Sigmoid colon (tissue), 7 donors: Measurements from ENCODE around the gene RNF126. TPM values are rescaled to one million over a fixed set of nuclear protein-coding genes. Genes with fewer than 3 reads are reported as not detected.

Experiments
- DNase-seq: peaks from one replicate; pipeline ENCODE4 v3.0.0-alpha.2; 2019
- H3K27ac ChIP-seq, 4 donors: fragments of 200-600 bp; sonication (generic); one replicate each; pipeline ENCODE4 v1.5.1; 2016 to 2019; ENCODE audit warnings: mild to moderate bottlenecking in 1 of 4
- H3K27me3 ChIP-seq, 3 donors: fragments of 200-600 bp; sonication (generic); one replicate each; pipeline ENCODE4 v1.5.1; 2019; ENCODE audit warnings: mild to moderate bottlenecking in 1 of 3
- H3K36me3 ChIP-seq, 4 donors: fragments of 200-600 bp; sonication (generic); one replicate each; pipeline ENCODE4 v1.5.1; 2016 to 2019
- H3K4me1 ChIP-seq, 4 donors: fragments of 200-600 bp; sonication (generic); one replicate each; pipeline ENCODE4 v1.5.1; 2017 to 2019
- H3K4me3 ChIP-seq, 4 donors: fragments of 200-600 bp; sonication (generic); one replicate each; pipeline ENCODE4 v1.5.1; 2017 to 2019; ENCODE audit warnings: mild to moderate bottlenecking in 2 of 4, moderate library complexity in 1 of 4
- H3K9me3 ChIP-seq, 4 donors: fragments of 200-600 bp in 3 of 4; sonication (generic) in 3 of 4; one replicate each; pipeline versions ENCODE4 v1.5.1 to v1.6.1; 2013 to 2019
- EP300 ChIP-seq, 4 donors: sonication (generic); formaldehyde crosslinking; IDR thresholded peaks; one replicate each; pipeline ENCODE4 v1.6.1; 2017; ENCODE audit warnings: antibody characterized with exemption in 4 of 4
- POLR2A ChIP-seq, 2 donors: fragments of 450-650 bp; IDR thresholded peaks; one replicate each; pipeline ENCODE4 v1.6.1; 2016; ENCODE audit warnings: antibody characterized with exemption in 2 of 2, mild to moderate bottlenecking in 2 of 2, moderate library complexity in 2 of 2
- POLR2AphosphoS5 ChIP-seq, 4 donors: sonication (generic); formaldehyde crosslinking; IDR thresholded peaks; one replicate each; pipeline ENCODE4 v1.6.1; 2017; ENCODE audit warnings: antibody characterized with exemption in 4 of 4
- WGBS, 2 donors: extraction: QIAGEN DNeasy Blood & Tissue Kit; methylation state at CpG; one replicate each; pipeline ENCODE4 v1.1.7; 2013; 5-methylcytosine and 5-hydroxymethylcytosine counted together
- intact Hi-C: fragments of 100-400 bp; cut with DNase I; formaldehyde crosslinking; loops from one replicate; pipeline ENCODE4 v1.15.1; 2023
- polyA plus RNA-seq, 3 donors: library from polyadenylated mRNA; stranded (reverse); fragments of 200-250 nt; gene quantifications; one replicate each; pipeline ENCODE4 v1.2.3, GENCODE V29; 2013
- total RNA-seq, 4 donors: library from RNA; depleted of rRNA; stranded (reverse); fragments of >200 nt; gene quantifications; one replicate each; pipeline ENCODE4 v1.1.0, GENCODE V29; 2016
- TF ChIP-seq, protein P1 (sequence below), 4 experiments: fragments of 450-650 bp in 3 of 4; fragments of 200-600 bp in 1 of 4; IDR thresholded peaks; one replicate each; pipeline ENCODE4 v1.5.1; 2016 to 2019; ENCODE audit warnings: antibody characterized with exemption in 4 of 4, mild to moderate bottlenecking in 3 of 4, moderate library complexity in 2 of 4
- donor health status: healthy with polysubstance abuse.
- donor health status: Bipolar disorder and iron deficiency.
- donor health status: healthy.

RNF126 gene
- total and polyA plus RNA-seq, 7 donors = 33.5 to 58.8 (median 55.3) TPM

DNA sequence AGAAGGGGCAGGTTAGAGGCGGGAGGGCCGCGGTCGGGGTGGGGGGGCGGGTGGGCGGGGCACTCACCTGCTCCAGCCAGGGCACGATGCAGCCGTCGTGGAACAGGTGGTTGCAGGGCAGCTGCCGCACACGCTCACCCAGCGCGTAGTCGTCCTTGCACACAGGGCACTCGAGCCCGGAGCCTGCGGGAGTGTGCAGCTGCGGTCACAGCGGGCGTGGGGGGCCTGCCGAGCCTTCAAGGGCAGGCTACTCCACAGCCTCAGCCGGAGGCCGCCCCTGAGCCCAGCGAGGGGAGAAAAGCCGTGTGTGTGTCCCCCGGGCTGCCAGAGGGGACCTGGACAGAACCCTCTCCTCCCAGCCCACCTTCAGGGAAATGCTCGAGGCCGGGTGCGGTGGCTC lies 14.7 kb downstream of the RNF126 start:
- DNase-seq = no peak
- Histone ChIP-seq H3K4me1 (no peaks in the 10 kb centered on the region), H3K9me3 (no peaks in the 10 kb centered on the region), H3K4me3 (no peak overlapping the region), H3K27me3 (no peaks in the 10 kb centered on the region), H3K36me3 (peaks cover 18 to 75% (median 45%) of the 10 kb centered on the region in 4 donors), H3K27ac (no peak overlapping the region)
- no peak for TF ChIP-seq EP300 (IDR thresholded peaks at IDR 0.05)
- TF ChIP-seq POLR2A (IDR thresholded peaks at IDR 0.05) = no peak
- TF ChIP-seq, protein P1, sequence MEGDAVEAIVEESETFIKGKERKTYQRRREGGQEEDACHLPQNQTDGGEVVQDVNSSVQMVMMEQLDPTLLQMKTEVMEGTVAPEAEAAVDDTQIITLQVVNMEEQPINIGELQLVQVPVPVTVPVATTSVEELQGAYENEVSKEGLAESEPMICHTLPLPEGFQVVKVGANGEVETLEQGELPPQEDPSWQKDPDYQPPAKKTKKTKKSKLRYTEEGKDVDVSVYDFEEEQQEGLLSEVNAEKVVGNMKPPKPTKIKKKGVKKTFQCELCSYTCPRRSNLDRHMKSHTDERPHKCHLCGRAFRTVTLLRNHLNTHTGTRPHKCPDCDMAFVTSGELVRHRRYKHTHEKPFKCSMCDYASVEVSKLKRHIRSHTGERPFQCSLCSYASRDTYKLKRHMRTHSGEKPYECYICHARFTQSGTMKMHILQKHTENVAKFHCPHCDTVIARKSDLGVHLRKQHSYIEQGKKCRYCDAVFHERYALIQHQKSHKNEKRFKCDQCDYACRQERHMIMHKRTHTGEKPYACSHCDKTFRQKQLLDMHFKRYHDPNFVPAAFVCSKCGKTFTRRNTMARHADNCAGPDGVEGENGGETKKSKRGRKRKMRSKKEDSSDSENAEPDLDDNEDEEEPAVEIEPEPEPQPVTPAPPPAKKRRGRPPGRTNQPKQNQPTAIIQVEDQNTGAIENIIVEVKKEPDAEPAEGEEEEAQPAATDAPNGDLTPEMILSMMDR (IDR thresholded peaks at IDR 0.05) = no peak
- TF ChIP-seq POLR2AphosphoS5 (IDR thresholded peaks at IDR 0.05) = no peak
- intact Hi-C loops = no loop called here
- WGBS, 2 donors = 87 to 92% methylated on average over 29 of the region's 29 CpGs

GRCh38 chr19:647566-648284 lies 15.3 kb downstream of the RNF126 start:
- TF ChIP-seq, protein P1 (IDR thresholded peaks at IDR 0.05) = no peak
- TF ChIP-seq POLR2AphosphoS5 (IDR thresholded peaks at IDR 0.05) (no peak), POLR2A (IDR thresholded peaks at IDR 0.05) (no peak), EP300 (IDR thresholded peaks at IDR 0.05) (no peak)
- Histone ChIP-seq H3K27me3 (no peaks in the 10 kb centered on the region), H3K4me1 (no peaks in the 10 kb centered on the region), H3K36me3 (peaks cover 18 to 69% (median 43%) of the 10 kb centered on the region in 4 donors), H3K9me3 (no peaks in the 10 kb centered on the region), H3K27ac (no peak overlapping the region), H3K4me3 (no peak overlapping the region)
- intact Hi-C loops = no loop called here
- WGBS, 2 donors = 92% methylated on average over 52 of the region's 52 CpGs
- DNase-seq = no peak

DNA sequence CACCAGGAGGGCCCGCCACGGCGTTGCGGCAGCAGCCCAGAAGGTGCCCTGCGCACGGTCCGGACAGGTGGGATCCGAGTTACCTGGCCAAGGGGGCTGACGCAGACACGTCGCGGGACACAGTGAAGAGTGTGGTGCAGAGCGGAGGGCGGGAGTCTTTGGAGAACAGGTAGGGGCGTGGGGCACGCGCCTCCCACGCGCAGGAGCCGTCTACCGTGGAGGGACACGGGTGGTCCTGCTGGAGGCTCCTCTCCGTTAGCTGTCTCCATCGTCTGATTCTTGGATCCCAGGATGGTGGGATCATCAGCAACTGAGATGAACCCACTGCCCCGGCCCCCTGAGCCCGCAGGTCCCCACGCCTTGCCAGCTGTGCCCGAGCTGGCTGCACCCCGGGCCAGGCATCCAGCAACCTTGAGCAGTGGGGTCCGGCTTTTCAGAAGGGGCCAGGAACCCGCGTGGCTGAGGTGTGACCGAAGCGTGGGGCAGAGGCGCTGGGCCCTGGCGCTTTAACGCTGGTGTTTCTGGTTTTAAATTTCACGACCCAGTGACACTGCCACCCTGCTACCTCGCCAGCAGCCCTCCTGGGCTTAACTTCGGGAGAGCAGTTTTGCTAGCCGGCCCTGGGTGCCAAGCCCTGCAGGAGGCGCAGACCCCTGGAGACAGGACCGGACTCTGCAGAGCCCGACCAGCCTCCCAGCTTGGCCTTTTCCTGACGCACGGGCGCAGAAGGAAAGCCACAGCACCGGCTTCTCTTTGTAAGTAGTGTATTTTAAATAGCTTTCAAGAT lies 16.0 kb downstream of the RNF126 start:
- H3K27me3 ChIP-seq = no peaks in the 10 kb centered on the region
- H3K36me3 ChIP-seq = peaks cover 18 to 62% (median 43%) of the 10 kb centered on the region in 4 donors
- no peak overlapping the region for H3K4me3 ChIP-seq
- no peak overlapping the region for H3K27ac ChIP-seq
- no peak for DNase-seq
- no peaks in the 10 kb centered on the region for H3K4me1 ChIP-seq
- 95% methylated on average over 48 of the region's 48 CpGs for WGBS, 2 donors
- TF ChIP-seq POLR2A (IDR thresholded peaks at IDR 0.05) (no peak), POLR2AphosphoS5 (IDR thresholded peaks at IDR 0.05) (no peak), EP300 (IDR thresholded peaks at IDR 0.05) (no peak)
- TF ChIP-seq, protein P1 (IDR thresholded peaks at IDR 0.05) = no peak
- H3K9me3 ChIP-seq = no peaks in the 10 kb centered on the region
- intact Hi-C loops = no loop called here

GRCh38 chr19:645912-646778 lies 16.9 kb downstream of the RNF126 start:
- intact Hi-C loops = no loop called here

More at GRCh38 chr19:645912-646778, 16.9 kb downstream of the RNF126 start:
- Histone ChIP-seq H3K4me1 (no peaks in the 10 kb centered on the region), H3K4me3 (no peak overlapping the region), H3K27me3 (no peaks in the 10 kb centered on the region), H3K36me3 (peaks cover 15 to 54% (median 35%) of the 10 kb centered on the region in 4 donors), H3K27ac (no peak overlapping the region), H3K9me3 (no peaks in the 10 kb centered on the region)
- no peak for DNase-seq
- TF ChIP-seq, protein P1 (IDR thresholded peaks at IDR 0.05) = no peak
- TF ChIP-seq POLR2AphosphoS5 (IDR thresholded peaks at IDR 0.05) (no peak), EP300 (IDR thresholded peaks at IDR 0.05) (no peak), POLR2A (IDR thresholded peaks at IDR 0.05) (no peak)
- 93 to 95% methylated on average over 62 of the region's 62 CpGs for WGBS, 2 donors
